Activated CD8-positive, alpha-beta memory T cell treated with anti-CD3 and anti-CD28 coated beads, Interleukin-2, amount 10 ng/mL, durations not matched to agents 7 days and 5 days (primary cell): ENCODE measurements around the gene NAA35. TPM values are rescaled to one million over a fixed set of nuclear protein-coding genes. Genes with fewer than 3 reads are reported as not detected.
"Not testable (repeated sequence)": the region's sequence is repeated elsewhere in the genome, so short reads cannot be mapped to it uniquely, and the experiment has no call there.

ENCODE experiments used
- ATAC-seq: fragments of 150-1000 bp; cut with Tn5 transposase; one replicate; pipeline ENCODE4 v1.10.0; 2021; ENCODE audit warnings: moderate library complexity
- CTCF ChIA-PET: fragments of 350-600 bp; sonication (Branson Sonifier 250); formaldehyde crosslinking; loops from one replicate; lab custom pipeline; 2021; ENCODE audit warnings: antibody characterized with exemption; lab: Charles Lee
- DNase-seq: peaks from one replicate; pipeline ENCODE4 v3.0.0-alpha.2; 2020
- H3K27ac Mint-ChIP-seq: one replicate; pipeline ENCODE4 v1.8.0; 2021; ENCODE audit warnings: mild to moderate bottlenecking, mixed read lengths
- H3K27me3 Mint-ChIP-seq: one replicate; pipeline ENCODE4 v1.8.0; 2021; ENCODE audit warnings: mixed read lengths
- H3K36me3 Mint-ChIP-seq: one replicate; pipeline ENCODE4 v1.8.0; 2021; ENCODE audit warnings: mild to moderate bottlenecking, mixed read lengths
- H3K4me1 Mint-ChIP-seq: one replicate; pipeline ENCODE4 v1.8.0; 2021; ENCODE audit warnings: mixed read lengths
- H3K4me3 Mint-ChIP-seq: one replicate; pipeline ENCODE4 v1.8.0; 2021; ENCODE audit warnings: mild to moderate bottlenecking, moderate library complexity, mixed read lengths
- H3K9me3 Mint-ChIP-seq: one replicate; pipeline ENCODE4 v1.8.0; 2022; ENCODE audit warnings: low read depth, mixed read lengths
- total RNA-seq, 2 experiments: library from RNA; stranded (reverse); gene quantifications; one replicate each; pipeline ENCODE4 v1.2.3, GENCODE V29; 2021

Gene NAA35
- total RNA-seq, 2 experiments from 2014 or later: 25.5 to 27.7 TPM

GRCh38 chr9:85964949-85965348 lies 24.0 kb downstream of the NAA35 start:
- CTCF ChIA-PET: no interaction called here
- Mint-ChIP-seq H3K36me3 (peaks cover 45% of the 10 kb centered on the region), H3K4me3 (no peak overlapping the region), H3K9me3 (no peaks in the 10 kb centered on the region), H3K27me3 (no peaks in the 10 kb centered on the region), H3K27ac (peak overlapping the region; percentile 2), H3K4me1 (peaks cover 12% of the 10 kb centered on the region)
- DNase-seq: no peak
- ATAC-seq: peak; percentile 55

- Mint-ChIP-seq H3K36me3 (peaks cover 44% of the 10 kb centered on the region), H3K27ac (no peak overlapping the region), H3K27me3 (no peaks in the 10 kb centered on the region), H3K4me1 (peaks cover 8% of the 10 kb centered on the region), H3K9me3 (no peaks in the 10 kb centered on the region), H3K4me3 (no peak overlapping the region)
- CTCF ChIA-PET: no interaction called here
- ATAC-seq (no peak), DNase-seq (no peak)
Observed at GRCh38 chr9:85969727-85970126, 28.8 kb downstream of the NAA35 start.

GRCh38 chr9:85971731-85972130 lies 30.8 kb downstream of the NAA35 start:
- ATAC-seq: no peak
- H3K4me3 Mint-ChIP-seq: no peak overlapping the region
- H3K27ac Mint-ChIP-seq: no peak overlapping the region
- H3K27me3 Mint-ChIP-seq: no peaks in the 10 kb centered on the region
- H3K4me1 Mint-ChIP-seq: peaks cover 2% of the 10 kb centered on the region
- CTCF ChIA-PET: no interaction called here
- no peak for DNase-seq
- no peaks in the 10 kb centered on the region for H3K9me3 Mint-ChIP-seq
- peaks cover 37% of the 10 kb centered on the region for H3K36me3 Mint-ChIP-seq

GRCh38 chr9:85973238-85973637 lies 32.3 kb downstream of the NAA35 start:
- CTCF ChIA-PET: interaction anchor here (0.7 kb wide), 1 partner anchor 33 kb away, joined by 3 read pairs; no protein-coding TSS in a partner anchor

GRCh38 chr9:85974055-85974547 lies 33.2 kb downstream of the NAA35 start:
- peaks cover 42% of the 10 kb centered on the region for H3K36me3 Mint-ChIP-seq
- DNase-seq, ATAC-seq, H3K27ac Mint-ChIP-seq, H3K4me1 Mint-ChIP-seq, H3K4me3 Mint-ChIP-seq, H3K27me3 Mint-ChIP-seq, H3K9me3 Mint-ChIP-seq: not testable (repeated sequence)
- CTCF ChIA-PET: interaction anchor here (0.7 kb wide), 1 partner anchor 34 kb away, joined by 3 read pairs; no protein-coding TSS in a partner anchor

More at GRCh38 chr9:85973238-85973637, 32.3 kb downstream of the NAA35 start:
- no peak overlapping the region for H3K4me3 Mint-ChIP-seq
- H3K9me3 Mint-ChIP-seq: no peaks in the 10 kb centered on the region
- H3K27me3 Mint-ChIP-seq: no peaks in the 10 kb centered on the region
- ATAC-seq: no peak
- H3K4me1 Mint-ChIP-seq: peaks cover 2% of the 10 kb centered on the region
- peaks cover 40% of the 10 kb centered on the region for H3K36me3 Mint-ChIP-seq
- no peak overlapping the region for H3K27ac Mint-ChIP-seq
- no peak for DNase-seq

- Mint-ChIP-seq H3K4me3 (no peak overlapping the region), H3K27ac (no peak overlapping the region), H3K36me3 (peaks cover 47% of the 10 kb centered on the region), H3K4me1 (no peaks in the 10 kb centered on the region), H3K9me3 (no peaks in the 10 kb centered on the region), H3K27me3 (no peaks in the 10 kb centered on the region)
- ATAC-seq (no peak), DNase-seq (no peak)
- CTCF ChIA-PET: no interaction called here
Observed at GRCh38 chr9:85978496-85978895, 37.5 kb downstream of the NAA35 start.

GRCh38 chr9:85981369-85981768 lies 40.4 kb downstream of the NAA35 start:
- CTCF ChIA-PET: no interaction called here
- H3K4me1 Mint-ChIP-seq: no peaks in the 10 kb centered on the region
- ATAC-seq (no peak), DNase-seq (no peak)
- no peaks in the 10 kb centered on the region for H3K27me3 Mint-ChIP-seq
- no peak overlapping the region for H3K4me3 Mint-ChIP-seq
- no peaks in the 10 kb centered on the region for H3K9me3 Mint-ChIP-seq
- no peak overlapping the region for H3K27ac Mint-ChIP-seq
- H3K36me3 Mint-ChIP-seq: peaks cover 67% of the 10 kb centered on the region

- ATAC-seq (no peak), DNase-seq (no peak)
- Mint-ChIP-seq H3K4me1 (no peaks in the 10 kb centered on the region), H3K27ac (no peak overlapping the region), H3K27me3 (no peaks in the 10 kb centered on the region), H3K9me3 (no peaks in the 10 kb centered on the region), H3K4me3 (no peak overlapping the region), H3K36me3 (peaks cover 66% of the 10 kb centered on the region)
- CTCF ChIA-PET: no interaction called here
Observed at GRCh38 chr9:85984457-85984856, 43.5 kb downstream of the NAA35 start.

GRCh38 chr9:85987236-85987635 lies 46.3 kb downstream of the NAA35 start:
- no peaks in the 10 kb centered on the region for H3K9me3 Mint-ChIP-seq
- ATAC-seq: no peak
- H3K4me1 Mint-ChIP-seq: no peaks in the 10 kb centered on the region
- CTCF ChIA-PET: no interaction called here
- H3K36me3 Mint-ChIP-seq: peaks cover 56% of the 10 kb centered on the region
- no peak overlapping the region for H3K27ac Mint-ChIP-seq
- H3K4me3 Mint-ChIP-seq: no peak overlapping the region
- DNase-seq: no peak
- H3K27me3 Mint-ChIP-seq: no peaks in the 10 kb centered on the region

- CTCF ChIA-PET: no interaction called here
- Mint-ChIP-seq H3K27me3 (no peaks in the 10 kb centered on the region), H3K4me3 (no peak overlapping the region), H3K4me1 (no peaks in the 10 kb centered on the region), H3K36me3 (peaks cover 36% of the 10 kb centered on the region), H3K27ac (no peak overlapping the region), H3K9me3 (no peaks in the 10 kb centered on the region)
- ATAC-seq: no peak
- no peak for DNase-seq
Observed at GRCh38 chr9:85994191-85994590, 53.2 kb downstream of the NAA35 start.

GRCh38 chr9:85995097-85995496 lies 54.2 kb downstream of the NAA35 start:
- CTCF ChIA-PET: no interaction called here
- Mint-ChIP-seq H3K27ac (no peak overlapping the region), H3K4me3 (no peak overlapping the region), H3K36me3 (peaks cover 38% of the 10 kb centered on the region), H3K27me3 (no peaks in the 10 kb centered on the region), H3K9me3 (no peaks in the 10 kb centered on the region), H3K4me1 (no peaks in the 10 kb centered on the region)
- no peak for ATAC-seq
- DNase-seq: no peak

- H3K4me3 Mint-ChIP-seq: no peak overlapping the region
- H3K4me1 Mint-ChIP-seq: no peaks in the 10 kb centered on the region
- H3K27ac Mint-ChIP-seq: no peak overlapping the region
- CTCF ChIA-PET: no interaction called here
- H3K27me3 Mint-ChIP-seq: no peaks in the 10 kb centered on the region
- DNase-seq (no peak), ATAC-seq (no peak)
- peaks cover 41% of the 10 kb centered on the region for H3K36me3 Mint-ChIP-seq
- no peaks in the 10 kb centered on the region for H3K9me3 Mint-ChIP-seq
Observed at GRCh38 chr9:85995599-85995998, 54.7 kb downstream of the NAA35 start.

GRCh38 chr9:86005253-86005775 lies 64.4 kb downstream of the NAA35 start:
- ATAC-seq: no peak
- H3K4me3 Mint-ChIP-seq: no peak overlapping the region
- no peaks in the 10 kb centered on the region for H3K27me3 Mint-ChIP-seq
- no peak for DNase-seq
- H3K36me3 Mint-ChIP-seq: peaks cover 67% of the 10 kb centered on the region
- H3K27ac Mint-ChIP-seq: no peak overlapping the region
- CTCF ChIA-PET: no interaction called here
- H3K4me1 Mint-ChIP-seq: no peaks in the 10 kb centered on the region
- peaks cover 9% of the 10 kb centered on the region for H3K9me3 Mint-ChIP-seq

- no peak overlapping the region for H3K27ac Mint-ChIP-seq
- H3K4me1 Mint-ChIP-seq: no peaks in the 10 kb centered on the region
- H3K9me3 Mint-ChIP-seq: peaks cover 5% of the 10 kb centered on the region
- H3K36me3 Mint-ChIP-seq: peaks cover 42% of the 10 kb centered on the region
- DNase-seq: no peak
- CTCF ChIA-PET: no interaction called here
- H3K4me3 Mint-ChIP-seq: no peak overlapping the region
- H3K27me3 Mint-ChIP-seq: no peaks in the 10 kb centered on the region
- ATAC-seq: no peak
Observed at GRCh38 chr9:86009133-86009532, 68.2 kb downstream of the NAA35 start.
